GM18861 (cell line): ENCODE data around the gene RAB31.

Experiments
- ATAC-seq: cut with Tn5 transposase; IDR thresholded peaks from one replicate; pipeline ENCODE4 v1.9.1; 2021; ENCODE audit not compliant: unreplicated experiment

Gene RAB31

DNA sequence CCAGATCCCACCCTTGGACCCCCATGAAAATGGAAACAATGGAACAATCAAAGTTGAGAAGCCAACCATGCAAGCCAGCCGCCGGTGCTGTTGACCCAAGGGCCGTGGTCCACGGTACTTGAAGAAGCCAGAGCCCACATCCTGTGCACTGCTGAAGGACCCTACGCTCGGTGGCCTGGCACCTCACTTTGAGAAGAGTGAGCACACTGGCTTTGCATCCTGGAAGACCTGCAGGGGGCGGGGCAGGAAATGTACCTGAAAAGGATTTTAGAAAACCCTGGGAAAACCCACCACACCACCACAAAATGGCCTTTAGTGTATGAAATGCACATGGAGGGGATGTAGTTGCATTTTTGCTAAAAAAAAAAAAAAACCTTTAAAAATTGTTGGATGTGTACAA is 151.1 kb downstream of the RAB31 start:
- no peak for ATAC-seq

DNA sequence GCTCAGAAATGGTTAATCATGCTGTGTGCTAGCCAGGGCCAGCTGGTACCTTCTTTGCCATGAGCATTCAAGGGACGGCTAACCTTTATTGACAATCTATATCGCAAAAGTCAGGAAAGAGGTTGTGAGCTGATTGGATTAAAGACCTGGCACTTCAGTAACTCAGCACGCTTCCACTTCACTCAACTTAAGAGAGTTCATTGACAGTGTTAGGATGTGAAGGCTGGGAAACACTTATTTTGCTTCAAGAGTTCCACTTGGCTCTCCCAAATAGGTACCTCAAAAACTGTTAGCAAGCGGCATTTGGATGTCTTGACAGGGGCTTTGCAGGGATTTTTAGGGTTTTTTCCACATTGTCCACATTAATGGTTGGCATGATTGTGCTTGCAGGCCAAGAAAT is 152.6 kb downstream of the RAB31 start:
- no peak for ATAC-seq

DNA sequence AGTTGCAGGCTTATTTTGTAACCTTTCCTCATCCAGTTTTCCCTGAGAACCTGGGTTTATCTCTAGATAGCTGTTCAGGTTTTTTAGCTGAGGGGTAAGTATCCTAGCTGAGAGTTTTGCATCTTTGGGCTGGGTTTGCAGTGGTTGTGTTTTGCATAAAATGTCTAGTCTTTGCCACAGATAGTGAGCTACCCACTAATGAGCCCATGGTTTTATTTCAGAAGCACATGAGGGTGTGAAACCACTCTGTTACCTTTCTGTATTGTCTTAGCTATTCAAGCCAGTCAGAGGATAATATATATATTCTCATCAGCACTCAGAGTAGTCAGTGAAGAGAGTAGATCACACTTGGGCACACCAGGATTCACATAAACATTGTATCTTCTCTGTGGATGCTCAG is 153.1 kb downstream of the RAB31 start:
- peak; percentile 87 for ATAC-seq

GRCh38 chr18:9861933-9862332 is 153.8 kb downstream of the RAB31 start:
- ATAC-seq = no peak

GRCh38 chr18:9862686-9863085 is 154.6 kb downstream of the RAB31 start:
- ATAC-seq = no peak

- no peak for ATAC-seq
Measured at GRCh38 chr18:9863282-9863681, 155.2 kb downstream of the RAB31 start.

- ATAC-seq = no peak
Measured at GRCh38 chr18:9865764-9866490, 157.8 kb downstream of the RAB31 start.

DNA sequence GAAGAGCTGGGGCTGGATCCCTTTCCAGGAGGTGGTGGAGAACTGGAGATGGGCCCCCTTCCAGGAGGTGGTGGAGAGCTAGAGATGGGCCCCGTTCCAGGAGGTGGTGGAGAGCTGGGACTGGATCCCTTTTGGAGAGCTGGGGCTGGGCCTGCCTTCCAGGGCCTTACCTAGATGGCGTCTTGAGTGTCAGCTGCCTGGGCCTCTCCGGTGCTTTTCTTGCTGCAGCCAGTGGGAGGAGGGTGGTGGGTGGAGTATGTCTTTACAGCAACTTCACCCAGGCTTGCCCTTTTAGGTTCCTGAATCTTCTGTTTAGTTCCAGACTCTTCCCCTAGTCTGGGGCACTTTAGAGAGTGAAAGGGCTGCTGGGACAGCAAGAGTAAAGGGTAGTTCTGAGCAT is 158.5 kb downstream of the RAB31 start:
- ATAC-seq = no peak

DNA sequence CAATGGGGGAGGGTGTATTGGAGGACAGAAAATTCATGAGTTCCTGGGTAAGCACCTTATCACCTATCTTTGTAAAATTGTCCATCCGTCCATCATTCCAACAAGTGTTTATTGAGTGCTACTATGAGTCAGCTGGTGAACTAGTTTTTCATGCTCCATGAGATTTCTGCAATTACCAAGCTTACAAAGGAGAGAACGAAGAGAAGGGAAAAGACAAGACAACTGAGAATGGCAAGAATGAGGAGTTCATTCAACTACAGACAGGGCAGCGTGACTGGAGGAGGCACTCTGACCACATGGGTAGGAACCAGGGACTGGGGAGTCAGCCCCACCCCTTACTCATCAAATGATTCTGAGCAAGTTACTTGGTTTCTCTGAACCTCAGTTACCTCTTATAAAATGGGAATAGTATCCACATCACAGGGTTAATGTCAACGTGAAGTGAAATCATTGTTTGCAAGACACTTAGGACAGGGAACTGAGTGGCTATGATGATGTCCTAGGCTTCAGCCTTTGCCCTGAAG is 159.0 kb downstream of the RAB31 start:
- no peak for ATAC-seq

- ATAC-seq = no peak
Measured at GRCh38 chr18:9868857-9869714, 161.0 kb downstream of the RAB31 start.

DNA sequence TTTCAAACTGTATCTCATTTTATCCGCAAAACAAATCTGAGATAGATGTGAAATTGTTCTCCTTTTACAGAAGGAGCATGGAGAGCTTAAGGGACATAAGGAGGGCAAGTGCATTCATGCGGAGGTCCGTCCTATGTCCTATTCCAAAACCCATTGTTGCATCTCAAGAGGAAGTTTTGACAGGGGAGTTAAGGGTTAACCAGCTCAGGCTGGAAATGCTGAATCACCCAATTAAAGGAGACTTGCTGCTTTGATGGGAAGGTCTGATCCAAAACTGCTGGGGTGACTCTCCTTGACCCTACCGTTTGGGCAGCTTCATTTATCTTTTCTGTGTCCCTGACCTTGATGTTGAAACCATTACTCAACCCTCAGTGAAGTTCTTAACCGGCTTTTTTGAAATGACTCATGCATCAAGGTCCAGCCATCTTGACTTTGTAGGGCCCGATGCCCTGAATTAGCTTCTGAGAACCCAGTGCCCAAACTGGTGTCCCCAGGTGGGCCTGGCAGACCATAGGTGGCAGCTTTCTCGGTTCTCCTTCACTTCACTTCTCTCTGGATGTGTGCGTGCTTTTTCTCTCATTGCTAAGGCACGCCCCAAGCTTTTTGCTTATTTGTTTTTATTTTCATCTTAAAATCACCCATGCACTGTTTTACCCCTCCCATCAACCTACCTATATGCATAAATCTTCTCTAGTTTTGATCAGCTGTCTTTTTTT is 161.8 kb downstream of the RAB31 start:
- peak; percentile 72 for ATAC-seq

DNA sequence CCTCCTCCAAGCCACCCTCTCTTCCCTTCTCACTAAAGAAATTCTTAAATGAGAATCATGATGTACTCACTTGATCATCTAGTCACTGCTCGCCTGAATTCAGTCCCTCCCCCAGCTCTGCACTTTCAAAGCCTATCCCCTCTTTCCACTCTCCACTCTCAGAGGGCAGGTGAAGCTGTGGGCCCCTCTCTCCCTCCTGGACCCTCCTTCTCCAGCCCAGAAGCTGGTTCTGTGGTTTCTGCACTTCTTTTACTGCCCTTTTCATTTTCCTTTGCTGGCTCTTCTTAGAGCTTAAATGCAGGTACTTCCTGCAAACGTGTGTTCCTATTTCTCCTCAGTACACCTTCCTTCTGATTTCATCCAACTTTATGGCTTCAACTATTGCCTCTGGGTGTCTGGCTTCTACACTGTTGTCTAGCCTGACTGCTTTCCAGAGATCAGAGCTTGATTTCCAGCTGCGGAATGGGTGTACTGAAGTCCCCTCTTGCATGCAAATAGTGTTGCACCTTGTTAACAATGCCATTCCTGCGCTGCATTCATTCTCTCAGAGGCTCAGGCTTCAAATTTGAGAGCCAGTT is 162.4 kb downstream of the RAB31 start:
- ATAC-seq = no peak

DNA sequence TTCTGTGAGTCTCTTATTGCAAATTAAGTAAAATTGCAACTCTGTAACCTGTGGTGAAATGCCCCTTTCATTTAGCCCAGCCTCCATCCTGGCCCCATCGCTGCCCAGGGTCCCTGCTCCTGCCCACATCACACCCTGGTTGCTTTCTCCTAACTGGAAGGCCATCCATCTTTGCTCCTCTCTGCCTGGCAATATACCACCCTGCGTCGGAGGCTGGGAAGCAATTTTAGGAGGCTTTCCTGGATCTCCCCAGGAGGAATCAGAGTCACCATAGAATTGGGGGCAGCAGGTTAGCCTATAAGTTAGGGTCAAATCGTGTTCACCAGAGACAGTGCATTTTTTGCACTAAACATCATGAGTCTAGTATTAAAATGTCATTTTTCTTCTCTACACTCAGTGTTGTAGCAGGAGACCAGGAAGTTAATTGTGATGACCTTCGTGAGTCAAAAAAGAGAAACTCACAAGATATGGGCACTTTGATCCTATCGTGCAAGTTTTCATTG is 163.2 kb downstream of the RAB31 start:
- no peak for ATAC-seq

- ATAC-seq = no peak
Measured at GRCh38 chr18:9872823-9873222, 164.7 kb downstream of the RAB31 start.

GRCh38 chr18:9874728-9875127 is 166.6 kb downstream of the RAB31 start:
- ATAC-seq = no peak

DNA sequence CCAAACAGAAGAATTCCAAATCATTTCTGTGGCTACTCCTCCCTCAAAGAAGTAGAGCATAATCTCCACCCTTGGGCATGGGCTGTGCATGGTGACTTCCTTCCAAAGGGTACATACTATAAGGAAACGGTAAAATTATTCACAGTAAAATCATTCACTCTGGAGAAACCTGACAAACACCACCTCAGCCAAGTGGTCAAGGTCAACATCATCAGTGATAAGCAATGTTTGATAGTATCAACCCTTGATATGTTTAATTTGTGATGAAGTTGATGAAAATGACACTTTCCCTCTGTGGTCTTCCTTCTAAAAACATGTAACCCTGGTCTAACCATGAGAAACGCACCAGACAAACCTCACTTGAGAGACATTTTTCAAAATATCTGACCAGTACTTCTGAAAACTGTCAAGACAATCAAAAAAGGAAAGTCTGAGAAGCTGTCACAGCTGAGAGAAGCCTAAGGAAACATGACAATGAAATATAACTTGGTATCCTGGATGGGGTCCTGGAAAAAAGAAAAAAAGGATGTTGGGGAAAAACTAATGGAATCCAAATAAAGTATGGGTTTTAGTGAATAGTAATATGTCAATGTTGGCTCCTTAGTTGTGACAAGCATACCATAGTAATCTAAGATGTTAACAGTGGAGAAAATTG is 168.2 kb downstream of the RAB31 start:
- no peak for ATAC-seq

DNA sequence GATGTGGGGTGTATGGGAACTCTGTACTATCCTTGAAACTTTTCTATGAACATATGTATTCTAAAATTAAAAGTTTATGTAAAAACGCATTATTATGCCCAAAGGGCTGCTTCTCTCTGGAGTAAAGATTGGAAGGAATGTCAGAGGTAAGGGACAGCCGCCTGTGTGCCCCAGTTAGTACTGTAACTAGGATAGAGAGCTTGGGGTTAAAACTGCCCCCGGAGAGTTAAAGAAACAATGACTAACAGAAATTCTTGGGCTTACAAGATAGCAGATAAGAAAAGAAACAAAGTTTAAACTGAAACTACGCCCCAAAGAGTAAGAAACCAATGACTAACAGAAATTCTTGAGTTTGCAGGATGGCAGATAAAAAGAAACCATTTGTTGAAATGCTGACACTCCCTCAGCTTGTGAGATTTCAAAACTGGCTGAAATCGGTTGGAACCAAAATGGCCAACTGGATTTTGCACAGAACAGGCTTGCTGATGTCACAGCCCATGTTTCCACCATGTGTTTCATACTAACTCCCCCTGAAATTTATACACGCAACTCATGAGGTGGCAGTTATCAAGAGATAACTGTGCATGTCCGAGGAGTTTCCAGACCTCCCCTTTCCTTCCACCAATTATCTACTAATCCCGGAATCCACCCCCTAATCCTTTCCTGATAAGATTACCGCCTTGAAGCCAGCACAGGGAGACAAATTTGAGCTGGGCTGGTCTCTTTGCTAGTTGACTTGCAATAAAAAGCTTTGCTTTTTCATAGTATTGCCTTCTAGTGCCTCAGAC is 169.0 kb downstream of the RAB31 start:
- ATAC-seq = no peak

- no peak for ATAC-seq
Measured at GRCh38 chr18:9877655-9878014, 169.5 kb downstream of the RAB31 start.

DNA sequence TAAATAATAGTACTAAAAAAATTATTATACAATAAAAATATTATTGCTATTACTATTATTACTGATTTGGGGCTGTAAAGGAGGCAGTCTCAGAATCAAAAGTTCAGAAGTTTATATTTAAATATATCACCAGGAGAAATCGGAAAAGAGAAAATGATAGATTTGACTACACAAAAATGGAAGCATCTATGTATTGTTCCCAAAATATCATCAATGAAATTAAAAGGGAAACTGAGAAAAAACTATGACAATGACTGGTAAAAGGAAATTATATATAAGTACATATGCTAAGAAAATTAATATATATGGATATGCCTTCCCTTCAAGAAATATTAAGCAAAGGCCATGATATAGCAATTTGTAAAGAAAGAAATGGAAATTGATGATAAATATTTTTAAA is 170.0 kb downstream of the RAB31 start:
- ATAC-seq = no peak

GRCh38 chr18:9878783-9879242 is 170.7 kb downstream of the RAB31 start:
- no peak for ATAC-seq
